Gastrocnemius medialis (tissue), 4 donors: ENCODE data around the gene CCDC38.

Source experiments
- CTCF ChIP-seq, 5 experiments: fragments of 450-650 bp in 3 of 5; fragments of 200-600 bp in 2 of 5; sonication (generic) in 2 of 5; IDR thresholded peaks in 4 of 5; conservative IDR thresholded peaks in 1 of 5; 1 replicate in 4 of 5; 2 replicates in 1 of 5; pipeline ENCODE4 v1.5.1; 2016 to 2019; ENCODE audit warnings: antibody characterized with exemption in 5 of 5, mild to moderate bottlenecking in 3 of 5, moderate library complexity in 3 of 5
- POLR2A ChIP-seq, 2 donors: fragments of 450-650 bp; IDR thresholded peaks; one replicate each; pipeline ENCODE4 v1.6.1; 2017; ENCODE audit warnings: antibody characterized with exemption in 2 of 2, mild to moderate bottlenecking in 2 of 2, moderate library complexity in 2 of 2

- TF ChIP-seq POLR2A (IDR thresholded peaks at IDR 0.05), result no peak
- TF ChIP-seq CTCF (IDR thresholded peaks at IDR 0.05 in 4 of 5, conservative IDR thresholded peaks at IDR 0.05 in 1 of 5), result no peak
Observed at GRCh38 chr12:95966287-95966870, 24.0 kb upstream of the CCDC38 start.
